ENCODE results near the gene ANKRD11. TPM values are rescaled to one million over a fixed set of nuclear protein-coding genes. Genes with fewer than 3 reads are reported as not detected.

Gene ANKRD11
- total RNA-seq, 2 experiments from 2014 or later, result 157 to 175 TPM

- ATAC-seq (no peak), DNase-seq (no peak)
- Mint-ChIP-seq H3K36me3 (ENCODE audit: low read depth) (peaks cover 41% of the 10 kb centered on the region), H3K4me1 (ENCODE audit: low read depth) (peaks cover 95% of the 10 kb centered on the region), H3K9me3 (ENCODE audit: insufficient read depth) (no peaks in the 10 kb centered on the region), H3K27me3 (ENCODE audit: low read depth) (no peaks in the 10 kb centered on the region), H3K27ac (peak overlapping the region; percentile 64), H3K4me3 (no peak overlapping the region)
- CTCF ChIA-PET, result no interaction called here
- POLR2A ChIA-PET, result no interaction called here
These were observed 167.0 kb downstream of the ANKRD11 start for GRCh38 chr16:89323120-89323960.

DNA sequence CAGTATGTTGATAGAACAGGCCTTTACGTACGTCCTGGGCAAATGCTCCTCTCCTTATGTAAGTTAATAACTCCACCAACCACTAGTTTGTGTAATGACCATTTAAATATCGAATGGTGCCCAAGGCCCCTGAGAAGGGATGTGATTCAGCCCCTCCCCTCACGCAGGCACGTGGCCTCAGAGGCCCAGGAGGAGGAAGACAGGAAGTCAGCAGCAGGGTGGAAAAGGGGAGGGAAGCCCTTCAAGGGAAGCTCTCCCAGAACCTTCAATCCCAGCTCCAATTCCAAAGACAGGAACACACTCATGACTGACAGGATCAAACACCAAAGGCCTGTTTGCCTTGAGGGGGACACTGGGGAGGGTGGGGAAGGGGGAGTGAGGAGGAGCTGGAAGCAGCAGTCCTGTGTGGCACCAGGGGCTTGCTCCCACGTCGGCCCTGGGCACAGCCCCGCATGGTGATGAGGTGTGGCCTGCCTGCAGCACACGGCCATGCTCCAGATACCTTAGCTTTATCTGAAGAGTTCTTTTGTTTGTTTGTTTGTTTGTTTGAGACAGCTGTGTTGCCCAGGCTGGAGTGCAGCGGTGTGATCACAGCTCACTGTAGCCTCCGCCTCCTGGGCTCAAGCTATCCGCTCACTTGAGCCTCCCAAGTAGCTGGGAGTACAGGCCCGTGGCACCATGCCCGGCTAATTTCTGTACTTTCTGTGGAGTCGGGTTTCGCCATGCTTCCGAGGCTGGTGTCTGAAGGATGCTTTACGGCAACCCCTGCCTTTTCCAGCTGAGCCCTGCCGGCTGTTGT, 167.8 kb downstream of the ANKRD11 start:
- Mint-ChIP-seq H3K27ac (peak overlapping the region; percentile 75), H3K36me3 (ENCODE audit: low read depth) (peaks cover 41% of the 10 kb centered on the region), H3K4me1 (ENCODE audit: low read depth) (peaks cover 95% of the 10 kb centered on the region), H3K27me3 (ENCODE audit: low read depth) (no peaks in the 10 kb centered on the region), H3K9me3 (ENCODE audit: insufficient read depth) (no peaks in the 10 kb centered on the region), H3K4me3 (no peak overlapping the region)
- DNase-seq (no peak), ATAC-seq (no peak)
- CTCF ChIA-PET, result no interaction called here
- POLR2A ChIA-PET, result no interaction called here

DNA sequence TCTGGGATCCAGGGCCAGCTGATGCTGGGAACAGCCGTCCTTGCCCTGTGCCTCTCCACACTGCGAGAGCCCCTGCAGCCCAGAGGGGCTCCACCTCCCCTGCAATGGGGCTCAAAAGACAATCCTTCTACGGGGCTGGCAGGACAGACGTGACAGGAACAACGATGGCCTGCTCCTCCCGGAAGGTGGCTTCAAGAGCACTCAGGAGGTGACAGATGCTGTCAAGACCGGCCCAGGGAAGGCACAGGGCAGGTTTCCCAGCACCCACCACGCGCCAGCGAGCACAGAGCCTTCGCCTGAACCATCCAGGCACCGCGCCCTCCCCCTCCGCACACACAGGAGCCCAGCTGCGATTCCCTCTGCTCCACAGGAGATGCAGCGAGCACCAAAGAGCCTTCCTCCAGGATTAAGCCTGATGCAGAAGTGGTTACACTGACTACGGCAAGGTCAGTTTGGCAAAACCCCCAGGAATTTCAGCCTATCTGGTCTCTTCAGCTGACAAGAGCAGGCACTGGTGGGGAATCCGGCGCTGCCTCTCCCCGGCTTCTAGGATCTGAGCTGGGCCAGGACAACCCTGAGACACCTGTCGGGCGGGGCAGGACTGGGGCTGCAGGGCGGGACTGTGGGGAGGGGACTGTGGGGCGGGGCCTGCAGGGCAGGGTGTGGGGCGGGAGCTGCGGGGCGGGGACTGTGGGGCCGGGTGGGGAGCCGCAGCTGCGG, 169.4 kb downstream of the ANKRD11 start:
- Mint-ChIP-seq H3K27ac (peak overlapping the region; percentile 68), H3K36me3 (ENCODE audit: low read depth) (peaks cover 50% of the 10 kb centered on the region), H3K9me3 (ENCODE audit: insufficient read depth) (no peaks in the 10 kb centered on the region), H3K4me3 (no peak overlapping the region), H3K27me3 (ENCODE audit: low read depth) (no peaks in the 10 kb centered on the region), H3K4me1 (ENCODE audit: low read depth) (peaks cover 96% of the 10 kb centered on the region)
- CTCF ChIA-PET, result no interaction called here
- DNase-seq (no peak), ATAC-seq (no peak)
- POLR2A ChIA-PET, result interaction anchor here (2.5 kb wide), 1 partner anchor 185 kb away, joined by 5 read pairs; no protein-coding TSS in a partner anchor

- CTCF ChIA-PET, result no interaction called here
- Mint-ChIP-seq H3K36me3 (ENCODE audit: low read depth) (peaks cover 48% of the 10 kb centered on the region), H3K4me1 (ENCODE audit: low read depth) (peaks cover 96% of the 10 kb centered on the region), H3K9me3 (ENCODE audit: insufficient read depth) (no peaks in the 10 kb centered on the region), H3K4me3 (peak overlapping the region; percentile 38), H3K27me3 (ENCODE audit: low read depth) (no peaks in the 10 kb centered on the region), H3K27ac (peak overlapping the region; percentile 68)
- POLR2A ChIA-PET, result interaction anchor here (2.5 kb wide), 1 partner anchor 186 kb away, joined by 5 read pairs; no protein-coding TSS in a partner anchor
- DNase-seq (peak; percentile 49), ATAC-seq (no peak)
These were observed 170.2 kb downstream of the ANKRD11 start for GRCh38 chr16:89319886-89320781.

DNA sequence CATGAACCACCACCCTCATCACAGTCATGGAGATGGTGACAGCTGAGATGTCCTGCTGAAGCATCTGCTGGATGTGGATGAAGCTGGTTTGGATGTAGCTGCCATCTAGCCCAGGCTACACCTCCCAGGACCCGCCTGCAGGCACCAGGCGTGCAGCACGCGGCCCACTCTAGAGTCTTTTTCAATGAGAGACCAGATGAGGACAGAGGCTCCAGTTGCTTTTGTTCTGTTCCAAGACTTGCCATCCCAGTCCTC, 170.8 kb downstream of the ANKRD11 start:
- Mint-ChIP-seq H3K4me3 (no peak overlapping the region), H3K27ac (peak overlapping the region; percentile 68), H3K9me3 (ENCODE audit: insufficient read depth) (no peaks in the 10 kb centered on the region), H3K27me3 (ENCODE audit: low read depth) (no peaks in the 10 kb centered on the region), H3K4me1 (ENCODE audit: low read depth) (peaks cover 96% of the 10 kb centered on the region), H3K36me3 (ENCODE audit: low read depth) (peaks cover 51% of the 10 kb centered on the region)
- DNase-seq, result no peak
- ChIA-PET CTCF (interaction anchor here (0.9 kb wide), 1 partner anchor 13 kb away, joined by 3 read pairs; no protein-coding TSS in a partner anchor), POLR2A (interaction anchor here (2.5 kb wide), 1 partner anchor 186 kb away, joined by 5 read pairs; no protein-coding TSS in a partner anchor)
- ATAC-seq, result no peak

DNA sequence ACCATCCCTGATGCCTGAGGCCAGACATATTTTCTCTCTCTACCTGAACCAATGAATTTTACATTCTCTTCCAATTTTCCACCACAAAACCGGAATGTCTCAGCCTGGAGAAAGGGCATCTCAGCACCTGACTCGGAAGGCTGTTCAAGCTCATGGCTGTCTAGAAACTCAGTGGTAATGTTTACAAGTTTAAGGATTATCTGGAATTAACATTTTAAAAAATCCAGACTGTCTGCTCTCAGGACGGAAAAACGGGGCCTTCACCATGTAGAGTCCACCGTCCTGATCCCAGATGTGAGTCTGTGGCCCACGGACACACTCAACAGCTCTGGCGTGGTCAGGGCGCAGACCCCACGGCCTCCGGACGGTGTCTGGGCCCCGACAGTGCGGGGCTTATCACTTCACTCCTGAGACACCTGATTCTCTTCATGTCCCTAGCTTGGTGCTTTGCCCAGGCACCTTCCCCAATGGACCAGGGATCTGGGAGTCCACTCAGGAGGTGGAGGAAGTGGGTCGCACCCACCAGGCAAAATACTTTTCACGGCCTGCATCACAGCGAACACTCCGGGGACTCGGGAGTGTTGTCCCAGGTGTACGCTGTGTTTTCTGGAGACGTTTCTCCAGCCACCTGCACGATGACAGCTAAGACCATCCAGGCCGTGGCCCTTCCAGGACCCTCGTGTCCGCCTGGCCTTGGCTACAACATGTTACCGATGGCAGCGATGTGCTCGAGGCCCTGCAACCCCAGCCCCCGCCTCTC, 171.3 kb downstream of the ANKRD11 start:
- H3K27ac Mint-ChIP-seq, result peak overlapping the region; percentile 81
- H3K4me3 Mint-ChIP-seq, result no peak overlapping the region
- ChIA-PET POLR2A (no interaction called here), CTCF (interaction anchor here (0.9 kb wide), 1 partner anchor 14 kb away, joined by 3 read pairs; no protein-coding TSS in a partner anchor)
- peaks cover 96% of the 10 kb centered on the region for H3K4me1 Mint-ChIP-seq (ENCODE audit: low read depth)
- no peak for DNase-seq
- H3K27me3 Mint-ChIP-seq (ENCODE audit: low read depth), result no peaks in the 10 kb centered on the region
- ATAC-seq, result no peak
- no peaks in the 10 kb centered on the region for H3K9me3 Mint-ChIP-seq (ENCODE audit: insufficient read depth)
- peaks cover 56% of the 10 kb centered on the region for H3K36me3 Mint-ChIP-seq (ENCODE audit: low read depth)

DNA sequence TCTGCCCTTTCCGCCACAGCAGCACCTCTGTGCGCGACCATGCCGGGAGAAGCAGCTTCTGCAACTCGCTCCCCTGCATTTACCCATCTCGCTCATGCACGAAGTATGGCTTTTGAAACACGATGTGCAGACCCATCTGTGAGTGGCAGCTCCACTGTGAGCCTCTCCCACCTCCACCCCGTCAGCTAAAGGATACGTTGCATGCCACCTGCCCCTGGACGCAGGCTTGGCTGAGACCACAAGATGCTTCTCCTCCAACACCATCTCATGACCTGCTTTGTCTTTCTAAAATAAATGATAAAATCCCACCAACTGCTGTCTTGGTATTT, 172.0 kb downstream of the ANKRD11 start:
- Mint-ChIP-seq H3K27ac (peak overlapping the region; percentile 81), H3K27me3 (ENCODE audit: low read depth) (no peaks in the 10 kb centered on the region), H3K36me3 (ENCODE audit: low read depth) (peaks cover 59% of the 10 kb centered on the region), H3K9me3 (ENCODE audit: insufficient read depth) (no peaks in the 10 kb centered on the region), H3K4me1 (ENCODE audit: low read depth) (peaks cover 96% of the 10 kb centered on the region), H3K4me3 (peak overlapping the region; percentile 24)
- ATAC-seq (no peak), DNase-seq (no peak)
- CTCF ChIA-PET, result no interaction called here
- POLR2A ChIA-PET, result no interaction called here

DNA sequence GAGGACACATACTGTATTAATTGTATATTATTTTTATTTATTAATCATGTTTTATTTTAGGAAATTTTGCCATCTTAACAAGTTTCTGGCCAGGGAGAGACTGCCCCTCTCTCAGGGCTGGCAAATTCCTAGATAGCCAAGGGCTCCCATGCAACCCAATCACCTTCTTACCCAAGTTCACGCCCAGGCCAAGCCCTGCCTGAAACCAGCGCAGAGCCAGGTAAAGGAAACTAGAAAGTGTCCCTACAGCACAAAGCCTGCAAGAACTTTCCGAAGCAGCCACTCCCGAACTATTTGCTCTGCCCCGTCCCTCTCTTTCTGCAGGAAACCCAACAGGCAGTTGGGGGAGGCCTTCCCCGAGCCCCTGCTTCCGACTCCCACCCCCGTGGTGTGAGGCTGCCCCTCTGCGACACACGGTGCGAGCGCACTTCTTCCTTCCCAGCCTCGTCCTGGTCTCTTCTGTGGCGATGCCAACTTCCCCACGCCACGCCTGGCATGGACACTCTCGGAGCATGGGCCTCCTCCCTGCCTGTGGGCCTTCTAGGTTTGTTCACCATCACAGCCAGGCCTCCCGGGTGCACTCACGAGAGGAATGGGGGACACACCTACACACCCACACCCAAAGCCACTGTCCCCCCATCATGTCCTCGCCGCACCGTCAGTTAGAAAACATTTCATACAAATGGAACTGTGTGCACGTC, 172.5 kb downstream of the ANKRD11 start:
- H3K27me3 Mint-ChIP-seq (ENCODE audit: low read depth), result no peaks in the 10 kb centered on the region
- H3K4me1 Mint-ChIP-seq (ENCODE audit: low read depth), result peaks cover 98% of the 10 kb centered on the region
- H3K36me3 Mint-ChIP-seq (ENCODE audit: low read depth), result peaks cover 61% of the 10 kb centered on the region
- H3K4me3 Mint-ChIP-seq, result peak overlapping the region; percentile 6
- POLR2A ChIA-PET, result interaction anchor here (0.5 to 0.6 kb wide), 2 partner anchors 15 to 28 kb away, joined by 3 read pairs; no protein-coding TSS in a partner anchor
- ATAC-seq (no peak), DNase-seq (no peak)
- peak overlapping the region; percentile 100 for H3K27ac Mint-ChIP-seq
- CTCF ChIA-PET, result no interaction called here
- H3K9me3 Mint-ChIP-seq (ENCODE audit: insufficient read depth), result no peaks in the 10 kb centered on the region

- ATAC-seq (no peak), DNase-seq (no peak)
- CTCF ChIA-PET, result interaction anchor here (1.1 to 2.9 kb wide), 3 partner anchors 9 to 191 kb away, joined by 3 to 15 read pairs (median 4); partner anchors contain the start of gene SPG7
- Mint-ChIP-seq H3K27ac (peak overlapping the region; percentile 100), H3K27me3 (ENCODE audit: low read depth) (no peaks in the 10 kb centered on the region), H3K9me3 (ENCODE audit: insufficient read depth) (no peaks in the 10 kb centered on the region), H3K4me3 (peak overlapping the region; percentile 76), H3K36me3 (ENCODE audit: low read depth) (peaks cover 64% of the 10 kb centered on the region), H3K4me1 (ENCODE audit: low read depth) (peaks cover 98% of the 10 kb centered on the region)
- POLR2A ChIA-PET, result interaction anchor here (0.5 to 1.8 kb wide), 6 partner anchors 13 to 191 kb away, joined by 3 to 6 read pairs (median 3); partner anchors contain the start of genes SPG7 and ZNF778
These were observed 173.2 kb downstream of the ANKRD11 start for GRCh38 chr16:89317101-89317671.

GRCh38 chr16:89316701-89317100, 173.7 kb downstream of the ANKRD11 start:
- ChIA-PET POLR2A (interaction anchor here (0.7 to 1.8 kb wide), 7 partner anchors 14 to 317 kb away, joined by 3 to 6 read pairs (median 3); partner anchors contain the start of genes SPG7 and ZNF778), CTCF (interaction anchor here (1.1 to 2.9 kb wide), 4 partner anchors 8 to 192 kb away, joined by 3 to 15 read pairs (median 4); partner anchors contain the start of gene SPG7)
- Mint-ChIP-seq H3K27ac (peak overlapping the region; percentile 100), H3K4me1 (ENCODE audit: low read depth) (peaks cover 98% of the 10 kb centered on the region), H3K27me3 (ENCODE audit: low read depth) (no peaks in the 10 kb centered on the region), H3K36me3 (ENCODE audit: low read depth) (peaks cover 66% of the 10 kb centered on the region), H3K4me3 (peak overlapping the region; percentile 76), H3K9me3 (ENCODE audit: insufficient read depth) (no peaks in the 10 kb centered on the region)
- no peak for ATAC-seq
- peak; percentile 27 for DNase-seq

All from activated CD8-positive, alpha-beta T cell treated with anti-CD3 and anti-CD28 coated beads, Interleukin-2, amount 10 ng/mL, durations not matched to agents 7 days and 5 days (primary cell).